Activated CD4-positive, alpha-beta T cell treated with anti-CD3 and anti-CD28 coated beads for 36 hours (primary cell): ENCODE data around the gene LSM4. TPM values are rescaled to one million over a fixed set of nuclear protein-coding genes. Genes with fewer than 3 reads are reported as not detected.

Source experiments
- ATAC-seq: fragments of 200-7000 bp; cut with Tn5 transposase; one replicate; pipeline ENCODE4 v1.10.0; 2021; ENCODE audit warnings: mild to moderate bottlenecking, moderate library complexity
- CTCF ChIA-PET: fragments of 350-600 bp; sonication (Branson Sonifier 250); formaldehyde crosslinking; loops from one replicate; lab custom pipeline; 2021; ENCODE audit warnings: antibody characterized with exemption; lab: Charles Lee
- POLR2A ChIA-PET: fragments of 350-600 bp; sonication (Branson Sonifier 250); formaldehyde crosslinking; loops from one replicate; lab custom pipeline; 2021; ENCODE audit warnings: antibody characterized with exemption, inconsistent platforms; lab: Charles Lee
- DNase-seq: peaks from one replicate; pipeline ENCODE4 v3.0.0-alpha.2; 2020
- H3K27ac Mint-ChIP-seq: one replicate; pipeline ENCODE4 v1.8.0; 2021; ENCODE audit warnings: mixed read lengths
- H3K27me3 Mint-ChIP-seq: one replicate; pipeline ENCODE4 v1.8.0; 2021; ENCODE audit warnings: mixed read lengths
- H3K36me3 Mint-ChIP-seq: one replicate; pipeline ENCODE4 v1.8.0; 2021; ENCODE audit warnings: low read depth, mixed read lengths
- H3K4me1 Mint-ChIP-seq: one replicate; pipeline ENCODE4 v1.8.0; 2021; ENCODE audit warnings: mixed read lengths
- H3K4me3 Mint-ChIP-seq: one replicate; pipeline ENCODE4 v1.8.0; 2021; ENCODE audit warnings: mild to moderate bottlenecking, moderate library complexity, mixed read lengths
- H3K9me3 Mint-ChIP-seq: one replicate; pipeline ENCODE4 v1.8.0; 2021; ENCODE audit warnings: low read depth, mixed read lengths
- intact Hi-C, 2 experiments: fragments of 100-400 bp; cut with DNase I in 1 of 2; cut with micrococcal nuclease in 1 of 2; formaldehyde crosslinking; loops; one replicate each; pipeline versions ENCODE4 v1.14.2 to v1.15.1; 2022 to 2024; cut with DNase I, micrococcal nuclease
- total RNA-seq, 2 experiments: library from RNA; stranded (reverse); gene quantifications; one replicate each; pipeline ENCODE4 v1.2.3, GENCODE V29; 2021

Gene LSM4
- total RNA-seq, 2 experiments from 2014 or later: 269 to 370 TPM

GRCh38 chr19:18266771-18267686, 55.8 kb downstream of the LSM4 start:
- Mint-ChIP-seq H3K4me1 (peaks cover 2% of the 10 kb centered on the region), H3K4me3 (no peak overlapping the region), H3K27me3 (no peaks in the 10 kb centered on the region), H3K9me3 (no peaks in the 10 kb centered on the region), H3K27ac (no peak overlapping the region), H3K36me3 (peaks cover 4% of the 10 kb centered on the region)
- ChIA-PET CTCF (no interaction called here), POLR2A (no interaction called here)
- DNase-seq: no peak
- ATAC-seq: no peak
- intact Hi-C loops: no loop called here

GRCh38 chr19:18265582-18265981, 57.3 kb downstream of the LSM4 start:
- Mint-ChIP-seq H3K27me3 (no peaks in the 10 kb centered on the region), H3K4me3 (no peak overlapping the region), H3K36me3 (peaks cover 4% of the 10 kb centered on the region), H3K9me3 (no peaks in the 10 kb centered on the region), H3K4me1 (peaks cover 2% of the 10 kb centered on the region), H3K27ac (no peak overlapping the region)
- ATAC-seq (no peak), DNase-seq (no peak)
- ChIA-PET POLR2A (no interaction called here), CTCF (no interaction called here)
- intact Hi-C loops: no loop called here

- no peaks in the 10 kb centered on the region for H3K27me3 Mint-ChIP-seq
- H3K27ac Mint-ChIP-seq: no peak overlapping the region
- H3K4me1 Mint-ChIP-seq: peaks cover 2% of the 10 kb centered on the region
- H3K36me3 Mint-ChIP-seq: peaks cover 4% of the 10 kb centered on the region
- H3K4me3 Mint-ChIP-seq: no peak overlapping the region
- H3K9me3 Mint-ChIP-seq: no peaks in the 10 kb centered on the region
- intact Hi-C loops: no loop called here
- ChIA-PET POLR2A (no interaction called here), CTCF (interaction anchor here (0.7 kb wide), 1 partner anchor 625 kb away, joined by 3 read pairs; no protein-coding TSS in a partner anchor)
- no peak for DNase-seq
- no peak for ATAC-seq
Observed at GRCh38 chr19:18264971-18265540, 57.8 kb downstream of the LSM4 start.

- no peak for DNase-seq
- ChIA-PET POLR2A (no interaction called here), CTCF (interaction anchor here (0.7 kb wide), 1 partner anchor 625 kb away, joined by 3 read pairs; no protein-coding TSS in a partner anchor)
- Mint-ChIP-seq H3K4me1 (peaks cover 2% of the 10 kb centered on the region), H3K27me3 (no peaks in the 10 kb centered on the region), H3K36me3 (peaks cover 4% of the 10 kb centered on the region), H3K4me3 (no peak overlapping the region), H3K9me3 (no peaks in the 10 kb centered on the region), H3K27ac (no peak overlapping the region)
- no peak for ATAC-seq
- intact Hi-C loops: no loop called here
Observed at GRCh38 chr19:18264137-18264854, 58.6 kb downstream of the LSM4 start.

GRCh38 chr19:18263324-18264136, 59.3 kb downstream of the LSM4 start:
- Mint-ChIP-seq H3K27me3 (no peaks in the 10 kb centered on the region), H3K27ac (no peak overlapping the region), H3K9me3 (no peaks in the 10 kb centered on the region), H3K36me3 (peaks cover 4% of the 10 kb centered on the region), H3K4me3 (no peak overlapping the region), H3K4me1 (peaks cover 2% of the 10 kb centered on the region)
- DNase-seq: no peak
- CTCF ChIA-PET: interaction anchor here (0.7 to 1.2 kb wide), 3 partner anchors 11 to 65 kb away, joined by 3 to 7 read pairs (median 5); no protein-coding TSS in a partner anchor
- no peak for ATAC-seq
- POLR2A ChIA-PET: no interaction called here
- intact Hi-C loops: no loop called here

- intact Hi-C loops: no loop called here
- Mint-ChIP-seq H3K9me3 (no peaks in the 10 kb centered on the region), H3K27me3 (no peaks in the 10 kb centered on the region), H3K4me3 (no peak overlapping the region), H3K27ac (no peak overlapping the region), H3K36me3 (peaks cover 4% of the 10 kb centered on the region), H3K4me1 (peaks cover 2% of the 10 kb centered on the region)
- ChIA-PET CTCF (interaction anchor here (1.0 to 1.2 kb wide), 2 partner anchors 11 to 66 kb away, joined by 5 to 7 read pairs; no protein-coding TSS in a partner anchor), POLR2A (no interaction called here)
- no peak for DNase-seq
- ATAC-seq: no peak
Observed at GRCh38 chr19:18262917-18263316, 60.0 kb downstream of the LSM4 start.

GRCh38 chr19:18262144-18262543, 60.7 kb downstream of the LSM4 start:
- Mint-ChIP-seq H3K27ac (no peak overlapping the region), H3K27me3 (no peaks in the 10 kb centered on the region), H3K36me3 (peaks cover 4% of the 10 kb centered on the region), H3K9me3 (no peaks in the 10 kb centered on the region), H3K4me1 (peaks cover 2% of the 10 kb centered on the region), H3K4me3 (no peak overlapping the region)
- ChIA-PET CTCF (interaction anchor here (0.5 to 1.4 kb wide), 6 partner anchors 10 to 126 kb away, joined by 3 to 5 read pairs (median 4); no protein-coding TSS in a partner anchor), POLR2A (interaction anchor here (0.6 kb wide), 1 partner anchor 16 kb away, joined by 3 read pairs; no protein-coding TSS in a partner anchor)
- ATAC-seq (no peak), DNase-seq (no peak)
- intact Hi-C loops: no loop called here

- H3K4me1 Mint-ChIP-seq: peaks cover 2% of the 10 kb centered on the region
- POLR2A ChIA-PET: no interaction called here
Observed at GRCh38 chr19:18261474-18261873, 61.4 kb downstream of the LSM4 start.

GRCh38 chr19:18259893-18260292, 63.0 kb downstream of the LSM4 start:
- CTCF ChIA-PET: interaction anchor here (0.5 to 1.5 kb wide), 3 partner anchors 11 to 30 kb away, joined by 3 to 6 read pairs (median 4); no protein-coding TSS in a partner anchor
- DNase-seq: no peak
- Mint-ChIP-seq H3K9me3 (no peaks in the 10 kb centered on the region), H3K4me3 (no peak overlapping the region), H3K27me3 (peaks cover 3% of the 10 kb centered on the region), H3K4me1 (no peaks in the 10 kb centered on the region), H3K36me3 (no peaks in the 10 kb centered on the region), H3K27ac (no peak overlapping the region)
- intact Hi-C loops: no loop called here
- POLR2A ChIA-PET: no interaction called here
- ATAC-seq: no peak

More at GRCh38 chr19:18261474-18261873, 61.4 kb downstream of the LSM4 start:
- intact Hi-C loops: no loop called here
- DNase-seq: no peak
- Mint-ChIP-seq H3K4me3 (no peak overlapping the region), H3K36me3 (peaks cover 4% of the 10 kb centered on the region), H3K9me3 (no peaks in the 10 kb centered on the region), H3K27ac (no peak overlapping the region), H3K27me3 (no peaks in the 10 kb centered on the region)
- ATAC-seq: no peak
- CTCF ChIA-PET: interaction anchor here (0.6 to 1.5 kb wide), 5 partner anchors 9 to 127 kb away, joined by 3 to 5 read pairs (median 3); no protein-coding TSS in a partner anchor

- H3K27me3 Mint-ChIP-seq: peaks cover 14% of the 10 kb centered on the region
- CTCF ChIA-PET: interaction anchor here (0.9 kb wide), 1 partner anchor 10 kb away, joined by 3 read pairs; no protein-coding TSS in a partner anchor
- H3K9me3 Mint-ChIP-seq: no peaks in the 10 kb centered on the region
- no peak overlapping the region for H3K4me3 Mint-ChIP-seq
- ATAC-seq (no peak), DNase-seq (no peak)
- H3K27ac Mint-ChIP-seq: no peak overlapping the region
- intact Hi-C loops: no loop called here
- H3K4me1 Mint-ChIP-seq: no peaks in the 10 kb centered on the region
- no peaks in the 10 kb centered on the region for H3K36me3 Mint-ChIP-seq
- POLR2A ChIA-PET: no interaction called here
Observed at GRCh38 chr19:18257503-18258470, 65.1 kb downstream of the LSM4 start.
